Endothelial cell of umbilical vein (primary cell): ENCODE data around the gene GPR158. TPM values are rescaled to one million over a fixed set of nuclear protein-coding genes. Genes with fewer than 3 reads are reported as not detected.

Source experiments
- BruUV-seq: library from RNA; stranded (reverse); fragments of 400-500 nt; replicated peaks from 2 replicates; lab custom pipeline; 2021; lab: Mats Ljungman, UMichigan
- CTCF ChIA-PET: fragments of 300-600, 350-600 bp; sonication (Branson Sonifier 250); formaldehyde crosslinking; loops from one replicate; lab custom pipeline; 2021; ENCODE audit warnings: antibody characterized with exemption, inconsistent platforms; lab: Charles Lee
- POLR2A ChIA-PET: fragments of 300-600, 350-600 bp; sonication (Branson Sonifier 250); formaldehyde crosslinking; loops from one replicate; lab custom pipeline; 2021; ENCODE audit warnings: antibody characterized with exemption, inconsistent platforms; lab: Charles Lee
- DNase-seq: peaks from one replicate; pipeline ENCODE4 v3.0.0-alpha.2; 2011; ENCODE audit warnings: low read depth, low spot score
- FAIRE-seq: peaks from 2 replicates; lab custom pipeline; 2011; peaks lifted over from hg19 to GRCh38; lab: Jason Lieb, UNC
- H2AFZ ChIP-seq: 2 replicates; pipeline ENCODE4 v1.6.0; 2012; ENCODE audit warnings: low read depth, low read length, control low read depth, inconsistent platforms
- H3K27ac ChIP-seq: 2 replicates; pipeline ENCODE4 v1.5.1; 2011; ENCODE audit warnings: low read depth, mild to moderate bottlenecking, control low read depth, low read length, moderate library complexity; ENCODE audit not compliant: insufficient read depth
- H3K27me3 ChIP-seq, 2 experiments: 2 replicates each; pipeline versions ENCODE4 v1.6.0 to v1.6.1; 2011; ENCODE audit warnings: low read length in 2 of 2, mixed read lengths in 1 of 2; ENCODE audit not compliant: control insufficient read depth in 2 of 2, insufficient read depth in 2 of 2
- H3K36me3 ChIP-seq, 2 experiments: 2 replicates in 1 of 2; 3 replicates in 1 of 2; pipeline ENCODE4 v1.5.1; 2011; ENCODE audit warnings: low read length in 2 of 2, mild to moderate bottlenecking in 1 of 2, moderate library complexity in 1 of 2; ENCODE audit not compliant: control insufficient read depth in 2 of 2, insufficient read depth in 2 of 2; ENCODE audit errors: extremely low read depth in 1 of 2
- H3K4me1 ChIP-seq: 3 replicates; pipeline ENCODE4 v1.5.1; 2011; ENCODE audit warnings: mild to moderate bottlenecking, low read length; ENCODE audit not compliant: control insufficient read depth, insufficient read depth; ENCODE audit errors: extremely low read depth
- H3K4me2 ChIP-seq: 2 replicates; pipeline ENCODE4 v1.6.1; 2011; ENCODE audit warnings: low read length, control low read depth, mixed read lengths; ENCODE audit not compliant: insufficient read depth
- H3K4me3 ChIP-seq, 3 experiments: fragments of 200-600 bp in 1 of 3; sonication (generic), shearing (Covaris generic) in 1 of 3; replicated peaks in 1 of 3; 2 replicates each; pipeline ENCODE4 v1.5.1; 2011 to 2016; ENCODE audit warnings: control low read depth in 3 of 3, low read length in 3 of 3, mild to moderate bottlenecking in 2 of 3, inconsistent platforms in 1 of 3, low read depth in 1 of 3, moderate library complexity in 1 of 3; ENCODE audit not compliant: insufficient read depth in 1 of 3
- H3K79me2 ChIP-seq: 2 replicates; pipeline ENCODE4 v1.6.0; 2012; ENCODE audit warnings: low read length, inconsistent platforms; ENCODE audit not compliant: control insufficient read depth, insufficient read depth
- H3K9ac ChIP-seq: replicated peaks from 2 replicates; pipeline ENCODE3; 2011; ENCODE audit warnings: low read length, control low read depth; ENCODE audit not compliant: insufficient read depth; ENCODE audit errors: extremely low read depth
- H3K9me1 ChIP-seq: replicated peaks from 3 replicates; pipeline ENCODE4 v1.6.0; 2011; ENCODE audit warnings: mild to moderate bottlenecking, low read length; ENCODE audit not compliant: control insufficient read depth, insufficient read depth; ENCODE audit errors: extremely low read depth
- H3K9me3 ChIP-seq: replicated peaks from 2 replicates; pipeline ENCODE4 v1.5.1; 2012; ENCODE audit warnings: low read length, inconsistent platforms; ENCODE audit not compliant: control insufficient read depth, insufficient read depth
- H4K20me1 ChIP-seq: replicated peaks from 2 replicates; pipeline ENCODE3; 2011; ENCODE audit warnings: mild to moderate bottlenecking, low read length; ENCODE audit not compliant: control insufficient read depth, insufficient read depth; ENCODE audit errors: extremely low read depth
- CTCF ChIP-seq, 2 donors: IDR thresholded peaks; 1 replicate in 1 of 2; 2 replicates in 1 of 2; pipeline ENCODE4 v1.5.1; 2011; ENCODE audit warnings: low read length in 2 of 2, mild to moderate bottlenecking in 2 of 2, moderate library complexity in 2 of 2, control low read depth in 1 of 2, inconsistent platforms in 1 of 2, low read depth in 1 of 2; ENCODE audit not compliant: insufficient read depth in 1 of 2; ENCODE audit errors: extremely low read depth in 1 of 2
- EZH2 ChIP-seq: IDR thresholded peaks from 2 replicates; pipeline ENCODE4 v1.6.1; 2012; ENCODE audit warnings: borderline replicate concordance, low read depth, mild to moderate bottlenecking, moderate library complexity, low read length, inconsistent platforms; ENCODE audit not compliant: severe bottlenecking
- FOS ChIP-seq: IDR thresholded peaks from 2 replicates; pipeline ENCODE4 v1.6.1; 2011; ENCODE audit warnings: mild to moderate bottlenecking, low read length, moderate library complexity, borderline replicate concordance; ENCODE audit not compliant: insufficient read depth
- GATA2 ChIP-seq: IDR thresholded peaks from 2 replicates; pipeline ENCODE4 v1.7.0; 2011; ENCODE audit warnings: low read depth, mild to moderate bottlenecking, moderate library complexity, mixed read lengths, low read length; ENCODE audit not compliant: insufficient read length, insufficient read depth
- JUN ChIP-seq: IDR thresholded peaks from 2 replicates; pipeline ENCODE4 v1.6.1; 2011; ENCODE audit warnings: borderline replicate concordance, low read depth; ENCODE audit not compliant: insufficient read length, insufficient read depth
- MAX ChIP-seq: IDR thresholded peaks from 2 replicates; pipeline ENCODE4 v1.6.1; 2011; ENCODE audit not compliant: insufficient read depth, insufficient read length
- MYC ChIP-seq: IDR thresholded peaks from one replicate; pipeline ENCODE4 v1.6.1; 2011; ENCODE audit warnings: mild to moderate bottlenecking, low read depth, low read length
- dilution Hi-C: fragments of 300-500 bp; cut with MboI; formaldehyde crosslinking; loops from one replicate; pipeline ENCODE4 v1.15.0; 2019; ENCODE audit warnings: low sequenced_read_pairs; ENCODE audit not compliant: extremely low pct_ligation_motif_present
- intact Hi-C: fragments of 100-400 bp; cut with micrococcal nuclease; formaldehyde crosslinking; loops from one replicate; pipeline ENCODE4 v1.10.0; 2022
- polyA plus RNA-seq, 4 experiments: library from polyadenylated mRNA; depleted of rRNA in 3 of 4; stranded (reverse) in 3 of 4; unstranded in 1 of 4; fragments of >200 nt; gene quantifications; 2 replicates each; pipeline versions ENCODE4 v1.2.1 to v1.2.3, GENCODE V29; 2011 to 2012; ENCODE audit warnings: missing spikeins in 1 of 4
- total RNA-seq: library from RNA; stranded (reverse); gene quantifications from 2 replicates; pipeline ENCODE4 v1.2.3, GENCODE V29; 2021

Gene GPR158
- total and polyA plus RNA-seq, 2 donors (not counting 3 experiments of a cell fraction or from before 2014, with no cell fraction given), result not detected

GRCh38 chr10:25642721-25643120 is 467.9 kb downstream of the GPR158 start:
- H3K4me1 ChIP-seq, result no peaks in the 10 kb centered on the region
- FAIRE-seq (no peak), DNase-seq (no peak)
- no peaks in the 10 kb centered on the region for H3K27me3 ChIP-seq
- no peak overlapping the region for H3K9ac ChIP-seq
- intact Hi-C loops, result no loop called here
- dilution Hi-C loops, result no loop called here
- H3K79me2 ChIP-seq, result no peaks in the 10 kb centered on the region
- H3K36me3 ChIP-seq, result no peaks in the 10 kb centered on the region
- no TSS peak for BruUV-seq
- no peak overlapping the region for H3K4me2 ChIP-seq
- no peaks in the 10 kb centered on the region for H4K20me1 ChIP-seq
- H3K9me3 ChIP-seq, result no peaks in the 10 kb centered on the region
- ChIA-PET CTCF (no interaction called here), POLR2A (no interaction called here)
- no peaks in the 10 kb centered on the region for H3K9me1 ChIP-seq
- no peak overlapping the region for H2AFZ ChIP-seq
- H3K27ac ChIP-seq, result no peak overlapping the region
- no peak overlapping the region for H3K4me3 ChIP-seq
- TF ChIP-seq GATA2 (no peak), CTCF (IDR thresholded peaks at IDR 0.05; ENCODE audit: extremely low read depth in 1 of 2, insufficient read depth in 1 of 2, low read depth in 1 of 2, low read length in 2 of 2) (no peak)

- no peak overlapping the region for H3K27ac ChIP-seq
- dilution Hi-C loops, result no loop called here
- no peak overlapping the region for H3K4me2 ChIP-seq
- no peaks in the 10 kb centered on the region for H3K36me3 ChIP-seq
- CTCF ChIA-PET, result no interaction called here
- H3K9me3 ChIP-seq, result no peaks in the 10 kb centered on the region
- H2AFZ ChIP-seq, result no peak overlapping the region
- no peak for DNase-seq
- FAIRE-seq, result no peak
- no TSS peak for BruUV-seq
- no peaks in the 10 kb centered on the region for H3K4me1 ChIP-seq
- no peaks in the 10 kb centered on the region for H4K20me1 ChIP-seq
- POLR2A ChIA-PET, result no interaction called here
- no peak for TF ChIP-seq MAX
- no peak for TF ChIP-seq FOS
- no peak for TF ChIP-seq JUN
- TF ChIP-seq GATA2, result no peak
- no peak for TF ChIP-seq MYC
- TF ChIP-seq EZH2, result no peak
- no peak for TF ChIP-seq CTCF (IDR thresholded peaks at IDR 0.05; ENCODE audit: extremely low read depth in 1 of 2, insufficient read depth in 1 of 2, low read depth in 1 of 2, low read length in 2 of 2)
- intact Hi-C loops, result no loop called here
- H3K27me3 ChIP-seq, result no peaks in the 10 kb centered on the region
- no peak overlapping the region for H3K9ac ChIP-seq
- H3K9me1 ChIP-seq, result no peaks in the 10 kb centered on the region
- H3K4me3 ChIP-seq, result no peak overlapping the region
- no peaks in the 10 kb centered on the region for H3K79me2 ChIP-seq
Measured at GRCh38 chr10:25646371-25646770, 471.6 kb downstream of the GPR158 start.
